RWPE1 (cell line): ENCODE measurements around the gene PC.
A peak's percentile ranks its signal among the peaks of the same experiment; 100 is the strongest.

Experiments
- CTCF ChIA-PET: fragments of 350-600 bp; sonication (Branson Sonifier 250); formaldehyde crosslinking; extraction: SDS; loops from one replicate; lab custom pipeline; 2021; lab: Yijun Ruan, JAX
- POLR2A ChIA-PET: fragments of 400-600 bp; formaldehyde crosslinking; extraction: SDS; loops from one replicate; lab custom pipeline; 2020; ENCODE audit warnings: antibody characterized with exemption; ENCODE audit not compliant: low non-redundant PET; lab: Yijun Ruan, JAX
- DNase-seq: peaks from one replicate; pipeline ENCODE4 v3.0.0; 2012; ENCODE audit warnings: low spot score
- H3K27ac ChIP-seq: fragments of 450-650 bp; 2 replicates; pipeline ENCODE4 v1.5.1; 2017
- TF ChIP-seq, protein P1 (sequence below): fragments of 450-650 bp; conservative IDR thresholded peaks from 2 replicates; pipeline ENCODE4 v1.5.1; 2017; ENCODE audit warnings: low read depth, mild to moderate bottlenecking

PC gene

DNA sequence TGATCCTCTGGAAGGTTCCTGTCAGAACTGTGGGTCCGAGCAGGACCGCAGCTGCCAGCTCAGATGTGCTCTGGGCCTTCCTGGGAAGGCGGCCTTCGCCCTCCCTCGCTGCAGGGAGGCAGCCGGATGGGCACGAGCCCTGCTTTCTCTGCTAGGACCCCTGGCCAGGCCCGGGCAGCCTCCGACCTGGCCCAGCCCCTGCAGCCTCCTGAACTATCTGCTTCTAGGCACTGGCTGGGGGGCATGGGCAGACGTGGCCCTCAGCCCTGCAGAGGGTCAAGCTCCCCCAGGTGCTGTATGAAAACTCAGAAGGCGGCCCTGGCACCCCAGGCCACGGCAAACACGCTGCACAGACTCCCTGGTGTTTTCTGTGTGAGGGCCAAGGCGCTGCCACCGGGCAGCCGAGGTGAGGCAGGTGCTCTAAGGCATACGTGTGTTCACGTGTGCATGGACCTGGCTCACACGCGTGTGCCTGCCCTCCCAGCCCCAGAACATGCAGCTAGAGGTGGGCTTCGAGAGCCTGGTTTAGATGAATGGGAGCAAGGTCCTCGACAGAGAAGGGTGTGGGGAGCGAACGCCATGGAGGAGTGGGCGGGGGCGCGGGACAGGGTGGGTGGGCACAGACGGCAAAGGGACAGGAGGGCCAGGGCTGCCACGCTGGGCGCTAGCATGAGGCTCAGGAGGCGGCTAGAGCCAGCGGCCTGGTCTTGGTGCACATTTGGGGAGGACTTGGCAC, 97.0 kb downstream of the PC start:
- TF ChIP-seq, protein P1, sequence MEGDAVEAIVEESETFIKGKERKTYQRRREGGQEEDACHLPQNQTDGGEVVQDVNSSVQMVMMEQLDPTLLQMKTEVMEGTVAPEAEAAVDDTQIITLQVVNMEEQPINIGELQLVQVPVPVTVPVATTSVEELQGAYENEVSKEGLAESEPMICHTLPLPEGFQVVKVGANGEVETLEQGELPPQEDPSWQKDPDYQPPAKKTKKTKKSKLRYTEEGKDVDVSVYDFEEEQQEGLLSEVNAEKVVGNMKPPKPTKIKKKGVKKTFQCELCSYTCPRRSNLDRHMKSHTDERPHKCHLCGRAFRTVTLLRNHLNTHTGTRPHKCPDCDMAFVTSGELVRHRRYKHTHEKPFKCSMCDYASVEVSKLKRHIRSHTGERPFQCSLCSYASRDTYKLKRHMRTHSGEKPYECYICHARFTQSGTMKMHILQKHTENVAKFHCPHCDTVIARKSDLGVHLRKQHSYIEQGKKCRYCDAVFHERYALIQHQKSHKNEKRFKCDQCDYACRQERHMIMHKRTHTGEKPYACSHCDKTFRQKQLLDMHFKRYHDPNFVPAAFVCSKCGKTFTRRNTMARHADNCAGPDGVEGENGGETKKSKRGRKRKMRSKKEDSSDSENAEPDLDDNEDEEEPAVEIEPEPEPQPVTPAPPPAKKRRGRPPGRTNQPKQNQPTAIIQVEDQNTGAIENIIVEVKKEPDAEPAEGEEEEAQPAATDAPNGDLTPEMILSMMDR: no peak
- DNase-seq: no peak
- ChIA-PET CTCF (no interaction called here), POLR2A (no interaction called here)
- peak overlapping the region; percentile 94 for H3K27ac ChIP-seq

DNA sequence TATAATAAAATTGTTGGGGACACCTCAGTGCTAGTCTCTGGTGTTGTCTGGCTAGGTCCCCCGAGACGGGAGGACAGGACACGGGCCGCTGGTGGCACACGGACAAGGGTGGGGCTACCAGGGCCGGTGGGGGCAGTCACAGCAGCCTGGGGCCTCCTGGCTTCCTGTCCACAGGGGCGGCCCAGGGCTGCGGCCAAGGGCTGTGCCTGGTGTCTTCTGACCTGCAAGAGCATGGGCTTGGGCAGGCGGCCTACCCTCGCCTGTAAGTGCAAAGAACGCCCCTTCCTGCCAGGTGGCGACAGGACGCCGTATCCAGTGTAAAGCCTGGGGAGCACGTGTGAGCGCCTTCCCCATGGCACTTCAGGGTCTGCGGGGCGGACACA, 97.7 kb downstream of the PC start:
- no peak for DNase-seq
- TF ChIP-seq, protein P1: no peak
- ChIA-PET CTCF (no interaction called here), POLR2A (no interaction called here)
- H3K27ac ChIP-seq: peak overlapping the region; percentile 94

DNA sequence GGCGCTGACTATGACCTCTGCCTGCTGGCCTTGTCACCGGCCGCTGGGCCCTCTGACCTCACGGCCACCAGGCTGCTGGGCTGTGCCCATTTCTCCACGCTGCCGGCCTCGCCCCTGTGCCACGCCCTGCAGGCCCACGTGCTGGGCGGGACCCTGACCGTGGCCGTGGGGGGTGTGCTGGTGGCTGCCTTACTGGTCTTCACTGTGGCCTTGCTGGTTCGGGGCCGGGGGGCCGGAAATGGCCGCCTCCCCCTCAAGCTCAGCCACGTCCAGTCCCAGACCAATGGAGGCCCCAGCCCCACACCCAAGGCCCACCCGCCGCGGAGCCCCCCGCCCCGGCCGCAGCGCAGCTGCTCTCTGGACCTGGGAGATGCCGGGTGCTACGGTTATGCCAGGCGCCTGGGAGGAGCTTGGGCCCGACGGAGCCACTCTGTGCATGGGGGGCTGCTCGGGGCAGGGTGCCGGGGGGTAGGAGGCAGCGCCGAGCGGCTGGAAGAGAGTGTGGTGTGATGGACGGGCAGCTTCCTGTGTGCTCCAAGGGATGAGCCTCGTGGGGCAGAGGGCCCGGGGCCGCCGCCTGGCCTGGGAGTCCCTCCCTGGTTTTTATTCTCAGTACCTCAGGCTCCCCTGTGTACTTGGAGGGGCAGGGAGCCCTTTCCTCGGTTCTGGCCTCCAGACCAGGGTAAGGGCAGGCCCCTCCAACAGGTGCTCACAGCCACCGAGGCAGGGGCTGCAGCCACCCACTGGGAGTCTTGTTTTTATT, 98.3 kb downstream of the PC start:
- TF ChIP-seq, protein P1: no peak
- POLR2A ChIA-PET: interaction anchor here (0.7 kb wide), 1 partner anchor 35 kb away, joined by 3 read pairs; no protein-coding TSS in a partner anchor
- DNase-seq: no peak
- CTCF ChIA-PET: interaction anchor here (0.6 to 0.7 kb wide), 2 partner anchors 178 to 1066 kb away, joined by 4 to 5 read pairs; no protein-coding TSS in a partner anchor
- H3K27ac ChIP-seq: peak overlapping the region; percentile 94

DNA sequence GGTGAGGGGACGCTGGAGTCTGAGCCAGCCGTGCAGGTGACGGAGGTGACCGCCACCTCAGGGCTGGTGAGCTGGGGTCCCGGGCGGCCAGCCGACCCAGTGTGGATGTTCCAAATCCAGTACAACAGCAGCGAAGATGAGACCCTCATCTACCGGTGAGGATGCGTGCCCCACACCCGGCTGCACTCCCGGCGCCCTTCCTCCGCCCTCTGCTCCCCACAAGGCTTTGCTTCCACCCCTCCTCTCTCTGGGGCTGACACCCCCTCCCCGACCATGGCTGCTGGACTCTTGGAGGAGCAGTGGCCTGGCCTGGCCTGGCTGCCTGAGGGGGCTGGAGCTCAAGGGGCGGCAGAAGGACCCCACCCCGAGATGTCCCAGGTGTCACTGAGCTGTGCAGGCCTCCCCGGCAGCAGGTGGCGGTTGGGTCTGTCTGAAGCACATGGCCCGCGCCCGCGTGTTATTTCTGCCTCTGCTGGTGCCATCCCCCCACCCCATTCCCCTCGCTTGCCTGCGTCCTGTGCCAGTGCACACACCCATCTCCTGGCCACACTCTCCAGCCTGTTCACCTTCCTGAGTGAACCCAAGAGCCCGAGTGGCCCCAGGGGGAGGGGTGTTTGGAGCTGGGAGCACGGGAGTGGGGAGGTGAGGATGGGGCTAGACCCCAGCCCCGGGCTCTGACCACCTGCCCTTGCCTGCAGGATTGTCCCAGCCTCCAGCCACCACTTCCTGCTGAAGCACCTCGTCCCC, 99.1 kb downstream of the PC start:
- DNase-seq: no peak
- ChIA-PET POLR2A (no interaction called here), CTCF (interaction anchor here (0.6 to 0.7 kb wide), 2 partner anchors 179 to 1065 kb away, joined by 4 to 5 read pairs; no protein-coding TSS in a partner anchor)
- peak overlapping the region; percentile 94 for H3K27ac ChIP-seq
- TF ChIP-seq, protein P1: no peak

DNA sequence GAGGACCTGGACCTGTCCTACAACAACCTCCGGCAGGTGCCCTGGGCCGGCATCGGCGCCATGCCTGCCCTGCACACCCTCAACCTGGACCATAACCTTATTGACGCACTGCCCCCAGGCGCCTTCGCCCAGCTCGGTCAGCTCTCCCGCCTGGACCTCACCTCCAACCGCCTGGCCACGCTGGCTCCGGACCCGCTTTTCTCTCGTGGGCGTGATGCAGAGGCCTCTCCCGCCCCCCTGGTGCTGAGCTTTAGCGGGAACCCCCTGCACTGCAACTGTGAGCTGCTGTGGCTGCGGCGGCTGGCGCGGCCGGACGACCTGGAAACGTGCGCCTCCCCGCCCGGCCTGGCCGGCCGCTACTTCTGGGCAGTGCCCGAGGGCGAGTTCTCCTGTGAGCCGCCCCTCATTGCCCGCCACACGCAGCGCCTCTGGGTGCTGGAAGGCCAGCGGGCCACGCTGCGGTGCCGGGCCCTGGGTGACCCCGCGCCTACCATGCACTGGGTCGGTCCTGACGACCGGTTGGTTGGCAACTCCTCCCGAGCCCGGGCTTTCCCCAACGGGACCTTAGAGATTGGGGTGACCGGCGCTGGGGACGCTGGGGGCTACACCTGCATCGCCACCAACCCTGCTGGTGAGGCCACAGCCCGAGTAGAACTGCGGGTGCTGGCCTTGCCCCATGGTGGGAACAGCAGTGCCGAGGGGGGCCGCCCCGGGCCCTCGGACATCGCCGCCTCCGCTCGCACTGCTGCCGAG, 99.8 kb downstream of the PC start:
- H3K27ac ChIP-seq: peak overlapping the region; percentile 94
- TF ChIP-seq, protein P1: no peak
- no peak for DNase-seq
- ChIA-PET CTCF (no interaction called here), POLR2A (no interaction called here)

DNA sequence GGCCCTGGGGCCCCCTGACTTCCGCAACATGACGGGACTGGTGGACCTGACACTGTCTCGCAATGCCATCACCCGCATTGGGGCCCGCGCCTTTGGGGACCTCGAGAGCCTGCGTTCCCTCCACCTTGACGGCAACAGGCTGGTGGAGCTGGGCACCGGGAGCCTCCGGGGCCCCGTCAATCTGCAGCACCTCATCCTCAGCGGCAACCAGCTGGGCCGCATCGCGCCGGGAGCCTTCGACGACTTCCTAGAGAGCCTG, 100.3 kb downstream of the PC start:
- no peak for DNase-seq
- TF ChIP-seq, protein P1: no peak
- POLR2A ChIA-PET: no interaction called here
- peak overlapping the region; percentile 94 for H3K27ac ChIP-seq
- CTCF ChIA-PET: no interaction called here
